ENCODE results near the gene ALB. TPM values are rescaled to one million over a fixed set of nuclear protein-coding genes. Genes with fewer than 3 reads are reported as not detected.

The ALB gene
- total RNA-seq, 1 donor from 2014 or later, result 51.5 TPM

GRCh38 chr4:73414936-73415271 is 10.8 kb downstream of the ALB start:
- intact Hi-C loops (cut with DNase I), result no loop called here
- no peak overlapping the region for H3K4me3 ChIP-seq
- H3K9me3 ChIP-seq, result no peaks in the 10 kb centered on the region
- H3K27ac ChIP-seq, result no peak overlapping the region
- H3K4me1 ChIP-seq, result no peaks in the 10 kb centered on the region
- no peaks in the 10 kb centered on the region for H3K27me3 ChIP-seq
- H3K36me3 ChIP-seq, result no peaks in the 10 kb centered on the region
- TF ChIP-seq CTCF (IDR thresholded peaks at IDR 0.05), result no peak
- no peak for DNase-seq (ENCODE audit: low spot score in 2 of 2)

- H3K4me3 ChIP-seq, result no peak overlapping the region
- intact Hi-C loops (cut with DNase I), result no loop called here
- no peaks in the 10 kb centered on the region for H3K4me1 ChIP-seq
- no peaks in the 10 kb centered on the region for H3K27me3 ChIP-seq
- no peak for TF ChIP-seq CTCF (IDR thresholded peaks at IDR 0.05)
- H3K9me3 ChIP-seq, result no peaks in the 10 kb centered on the region
- no peak overlapping the region for H3K27ac ChIP-seq
- H3K36me3 ChIP-seq, result no peaks in the 10 kb centered on the region
- no peak for DNase-seq (ENCODE audit: low spot score in 2 of 2)
Measured at GRCh38 chr4:73415807-73416238, 11.7 kb downstream of the ALB start.

GRCh38 chr4:73416423-73417087 is 12.5 kb downstream of the ALB start:
- no peaks in the 10 kb centered on the region for H3K9me3 ChIP-seq
- no peak for TF ChIP-seq CTCF (IDR thresholded peaks at IDR 0.05)
- no peaks in the 10 kb centered on the region for H3K4me1 ChIP-seq
- H3K27ac ChIP-seq, result no peak overlapping the region
- intact Hi-C loops (cut with DNase I), result no loop called here
- no peaks in the 10 kb centered on the region for H3K36me3 ChIP-seq
- no peaks in the 10 kb centered on the region for H3K27me3 ChIP-seq
- DNase-seq (ENCODE audit: low spot score in 2 of 2), result no peak
- H3K4me3 ChIP-seq, result no peak overlapping the region

GRCh38 chr4:73417342-73417741 is 13.3 kb downstream of the ALB start:
- no peaks in the 10 kb centered on the region for H3K4me1 ChIP-seq
- no peak for DNase-seq (ENCODE audit: low spot score in 2 of 2)
- TF ChIP-seq CTCF (IDR thresholded peaks at IDR 0.05), result no peak
- H3K4me3 ChIP-seq, result no peak overlapping the region
- intact Hi-C loops (cut with DNase I), result no loop called here
- no peaks in the 10 kb centered on the region for H3K36me3 ChIP-seq
- H3K9me3 ChIP-seq, result no peaks in the 10 kb centered on the region
- no peaks in the 10 kb centered on the region for H3K27me3 ChIP-seq
- no peak overlapping the region for H3K27ac ChIP-seq

- DNase-seq (ENCODE audit: low spot score in 2 of 2), result no peak
- Histone ChIP-seq H3K36me3 (no peaks in the 10 kb centered on the region), H3K27me3 (no peaks in the 10 kb centered on the region), H3K4me1 (no peaks in the 10 kb centered on the region), H3K9me3 (no peaks in the 10 kb centered on the region), H3K4me3 (no peak overlapping the region), H3K27ac (no peak overlapping the region)
- intact Hi-C loops (cut with DNase I), result no loop called here
- TF ChIP-seq CTCF (IDR thresholded peaks at IDR 0.05), result no peak
Measured at GRCh38 chr4:73417973-73418372, 13.9 kb downstream of the ALB start.

GRCh38 chr4:73418677-73419076 is 14.6 kb downstream of the ALB start:
- TF ChIP-seq CTCF (IDR thresholded peaks at IDR 0.05), result no peak
- Histone ChIP-seq H3K9me3 (no peaks in the 10 kb centered on the region), H3K4me1 (no peaks in the 10 kb centered on the region), H3K27me3 (no peaks in the 10 kb centered on the region), H3K36me3 (no peaks in the 10 kb centered on the region), H3K4me3 (no peak overlapping the region), H3K27ac (no peak overlapping the region)
- DNase-seq (ENCODE audit: low spot score in 2 of 2), result no peak
- intact Hi-C loops (cut with DNase I), result no loop called here

Measured in ascending aorta (tissue), 2 donors.